HEK293 (cell line): ENCODE data around the gene HM13.
A peak's percentile ranks its signal among the peaks of the same experiment; 100 is the strongest.

Source experiments
- GLIS1 ChIP-seq: fragments of 450-650 bp; formaldehyde crosslinking; IDR thresholded peaks from 2 replicates; pipeline ENCODE4 v1.5.1; 2016; ENCODE audit warnings: missing biosample characterization, missing genetic modification characterization
- KLF10 ChIP-seq: fragments of 450-650 bp; IDR thresholded peaks from 2 replicates; pipeline ENCODE4 v1.5.1; 2018; ENCODE audit warnings: missing biosample characterization, mild to moderate bottlenecking, missing genetic modification characterization
- KLF7 ChIP-seq: fragments of 450-650 bp; formaldehyde crosslinking; IDR thresholded peaks from 2 replicates; pipeline ENCODE4 v1.5.1; 2016; ENCODE audit warnings: missing biosample characterization, missing genetic modification characterization, borderline replicate concordance
- MZF1 ChIP-seq: fragments of 450-650 bp; formaldehyde crosslinking; IDR thresholded peaks from 2 replicates; pipeline ENCODE4 v1.5.1; 2017; ENCODE audit warnings: missing biosample characterization, missing genetic modification characterization, borderline replicate concordance
- OSR2 ChIP-seq: fragments of 450-650 bp; formaldehyde crosslinking; IDR thresholded peaks from 2 replicates; pipeline ENCODE4 v1.5.1; 2016; ENCODE audit warnings: missing biosample characterization, missing genetic modification characterization
- OVOL3 ChIP-seq: fragments of 450-650 bp; formaldehyde crosslinking; IDR thresholded peaks from 2 replicates; pipeline ENCODE4 v1.5.1; 2016; ENCODE audit warnings: missing biosample characterization, missing genetic modification characterization
- RBAK ChIP-seq: fragments of 450-650 bp; formaldehyde crosslinking; IDR thresholded peaks from 2 replicates; pipeline ENCODE4 v1.5.1; 2016; ENCODE audit warnings: missing biosample characterization, missing genetic modification characterization
- SALL2 ChIP-seq: fragments of 450-650 bp; formaldehyde crosslinking; IDR thresholded peaks from 2 replicates; pipeline ENCODE4 v1.5.0; 2017; ENCODE audit warnings: missing biosample characterization, mild to moderate bottlenecking, missing genetic modification characterization, borderline replicate concordance
- ZBTB17 ChIP-seq: fragments of 450-650 bp; formaldehyde crosslinking; IDR thresholded peaks from 2 replicates; pipeline ENCODE4 v1.5.1; 2016; ENCODE audit warnings: missing biosample characterization, missing genetic modification characterization
- ZIC2 ChIP-seq: fragments of 450-650 bp; formaldehyde crosslinking; IDR thresholded peaks from 2 replicates; pipeline ENCODE4 v1.5.1; 2016; ENCODE audit warnings: missing biosample characterization, missing genetic modification characterization
- ZNF148 ChIP-seq: fragments of 450-650 bp; formaldehyde crosslinking; IDR thresholded peaks from 2 replicates; pipeline ENCODE4 v1.5.0; 2017; ENCODE audit warnings: missing biosample characterization, missing genetic modification characterization, borderline replicate concordance
- ZNF341 ChIP-seq: fragments of 450-650 bp; formaldehyde crosslinking; IDR thresholded peaks from 2 replicates; pipeline ENCODE4; 2016; ENCODE audit warnings: low read depth, missing biosample characterization, missing genetic modification characterization
- ZNF514 ChIP-seq: fragments of 450-650 bp; formaldehyde crosslinking; IDR thresholded peaks from 2 replicates; pipeline ENCODE4 v1.5.1; 2016; ENCODE audit warnings: missing biosample characterization, missing genetic modification characterization
- ZNF530 ChIP-seq: fragments of 450-650 bp; formaldehyde crosslinking; IDR thresholded peaks from 2 replicates; pipeline ENCODE4 v1.5.1; 2016; ENCODE audit warnings: low read depth, missing biosample characterization, missing genetic modification characterization
- ZNF544 ChIP-seq: fragments of 450-650 bp; formaldehyde crosslinking; IDR thresholded peaks from 2 replicates; pipeline ENCODE4 v1.5.0; 2017; ENCODE audit warnings: missing biosample characterization, missing genetic modification characterization
- ZNF600 ChIP-seq: fragments of 450-650 bp; formaldehyde crosslinking; IDR thresholded peaks from 2 replicates; pipeline ENCODE4 v1.5.1; 2016; ENCODE audit warnings: missing biosample characterization, missing genetic modification characterization
- ZNF610 ChIP-seq: fragments of 450-650 bp; formaldehyde crosslinking; IDR thresholded peaks from 2 replicates; pipeline ENCODE4 v1.5.1; 2016; ENCODE audit warnings: missing biosample characterization, missing genetic modification characterization, borderline replicate concordance
- ZNF623 ChIP-seq: fragments of 450-650 bp; formaldehyde crosslinking; IDR thresholded peaks from 2 replicates; pipeline ENCODE4 v1.5.1; 2016; ENCODE audit warnings: missing biosample characterization, missing genetic modification characterization
- ZNF830 ChIP-seq: fragments of 450-650 bp; IDR thresholded peaks from 2 replicates; pipeline ENCODE4 v1.5.0; 2018; ENCODE audit warnings: missing biosample characterization, missing genetic modification characterization, low read depth, mild to moderate bottlenecking, moderate library complexity
- ZSCAN23 ChIP-seq: fragments of 450-650 bp; formaldehyde crosslinking; IDR thresholded peaks from 2 replicates; pipeline ENCODE4 v1.5.1; 2016; ENCODE audit warnings: missing biosample characterization, missing genetic modification characterization
- ZXDB ChIP-seq: fragments of 450-650 bp; formaldehyde crosslinking; IDR thresholded peaks from 2 replicates; pipeline ENCODE4 v1.5.1; 2016; ENCODE audit warnings: missing biosample characterization, missing genetic modification characterization
- TF ChIP-seq, protein P1 (sequence below): fragments of 450-650 bp; formaldehyde crosslinking; IDR thresholded peaks from 2 replicates; pipeline ENCODE4 v1.5.1; 2016; ENCODE audit warnings: missing biosample characterization, missing genetic modification characterization
- TF ChIP-seq, protein P2 (sequence below): fragments of 450-650 bp; formaldehyde crosslinking; IDR thresholded peaks from 2 replicates; pipeline ENCODE4 v1.5.1; 2017; ENCODE audit warnings: missing biosample characterization, missing genetic modification characterization
- TF ChIP-seq, protein P3 (sequence below): fragments of 450-650 bp; formaldehyde crosslinking; IDR thresholded peaks from 2 replicates; pipeline ENCODE4 v1.5.1; 2016; ENCODE audit warnings: missing biosample characterization, missing genetic modification characterization
- TF ChIP-seq, protein P4 (sequence below): fragments of 450-650 bp; IDR thresholded peaks from 2 replicates; pipeline ENCODE4 v1.5.1; 2018; ENCODE audit warnings: missing biosample characterization, mild to moderate bottlenecking, missing genetic modification characterization

The HM13 gene

DNA sequence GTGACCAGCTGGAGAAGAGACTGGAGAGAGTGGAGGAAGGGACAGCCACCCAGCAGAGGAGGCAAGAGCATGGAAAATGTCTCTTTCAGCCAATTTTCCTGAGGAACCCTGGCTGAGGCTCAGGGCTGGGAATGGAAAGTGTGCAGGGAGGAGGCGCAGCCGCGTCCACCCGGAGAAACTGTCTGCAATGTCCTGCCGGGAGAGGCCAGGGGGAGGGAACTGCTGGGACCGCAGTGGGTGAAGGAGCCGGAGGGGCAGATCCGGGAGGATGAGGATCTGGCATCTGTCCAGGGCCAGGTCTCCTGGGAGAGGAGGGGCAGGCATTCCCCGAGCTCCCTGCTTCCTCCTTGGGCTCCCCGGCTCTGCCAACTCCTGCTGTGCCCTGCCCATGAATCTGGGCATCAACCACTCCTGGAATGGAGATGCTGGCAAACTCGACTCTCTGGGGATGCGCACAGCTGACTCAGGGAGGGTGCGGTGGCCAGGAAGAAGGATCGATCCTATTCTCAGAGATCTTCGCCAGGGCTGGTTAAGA lies 17.4 kb upstream of the HM13 start (continued):
- TF ChIP-seq ZNF610 (tag by site-specific recombination) (no peak), ZSCAN23 (no peak), ZBTB17 (peak; percentile 100), SALL2 (no peak), KLF10 (no peak), RBAK (tag by site-specific recombination) (no peak), OVOL3 (tag by site-specific recombination) (no peak), ZNF148 (tag by site-specific recombination) (no peak), KLF7 (tag by site-specific recombination) (no peak), ZNF341 (tag by site-specific recombination) (peak; percentile 73), GLIS1 (tag by site-specific recombination) (peak; percentile 17; the same call in 1 of the 2 replicates), ZNF600 (tag by site-specific recombination) (no peak), ZXDB (no peak), ZNF514 (tag by site-specific recombination) (no peak), MZF1 (tag by site-specific recombination) (no peak), ZNF544 (tag by site-specific recombination) (no peak), ZNF530 (tag by site-specific recombination) (no peak), ZIC2 (tag by site-specific recombination) (peak; percentile 83), OSR2 (tag by site-specific recombination) (no peak), ZNF830 (tag by site-specific recombination) (no peak), ZNF623 (tag by site-specific recombination) (no peak)
- TF ChIP-seq, protein P1, sequence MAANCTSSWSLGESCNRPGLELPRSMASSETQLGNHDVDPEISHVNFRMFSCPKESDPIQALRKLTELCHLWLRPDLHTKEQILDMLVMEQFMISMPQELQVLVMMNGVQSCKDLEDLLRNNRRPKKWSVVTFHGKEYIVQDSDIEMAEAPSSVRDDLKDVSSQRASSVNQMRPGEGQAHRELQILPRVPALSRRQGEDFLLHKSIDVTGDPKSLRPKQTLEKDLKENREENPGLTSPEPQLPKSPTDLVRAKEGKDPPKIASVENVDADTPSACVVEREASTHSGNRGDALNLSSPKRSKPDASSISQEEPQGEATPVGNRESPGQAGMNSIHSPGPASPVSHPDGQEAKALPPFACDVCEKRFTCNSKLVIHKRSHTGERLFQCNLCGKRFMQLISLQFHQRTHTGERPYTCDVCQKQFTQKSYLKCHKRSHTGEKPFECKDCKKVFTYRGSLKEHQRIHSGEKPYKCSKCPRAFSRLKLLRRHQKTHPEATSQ (tag by site-specific recombination), result no peak
- TF ChIP-seq, protein P2, sequence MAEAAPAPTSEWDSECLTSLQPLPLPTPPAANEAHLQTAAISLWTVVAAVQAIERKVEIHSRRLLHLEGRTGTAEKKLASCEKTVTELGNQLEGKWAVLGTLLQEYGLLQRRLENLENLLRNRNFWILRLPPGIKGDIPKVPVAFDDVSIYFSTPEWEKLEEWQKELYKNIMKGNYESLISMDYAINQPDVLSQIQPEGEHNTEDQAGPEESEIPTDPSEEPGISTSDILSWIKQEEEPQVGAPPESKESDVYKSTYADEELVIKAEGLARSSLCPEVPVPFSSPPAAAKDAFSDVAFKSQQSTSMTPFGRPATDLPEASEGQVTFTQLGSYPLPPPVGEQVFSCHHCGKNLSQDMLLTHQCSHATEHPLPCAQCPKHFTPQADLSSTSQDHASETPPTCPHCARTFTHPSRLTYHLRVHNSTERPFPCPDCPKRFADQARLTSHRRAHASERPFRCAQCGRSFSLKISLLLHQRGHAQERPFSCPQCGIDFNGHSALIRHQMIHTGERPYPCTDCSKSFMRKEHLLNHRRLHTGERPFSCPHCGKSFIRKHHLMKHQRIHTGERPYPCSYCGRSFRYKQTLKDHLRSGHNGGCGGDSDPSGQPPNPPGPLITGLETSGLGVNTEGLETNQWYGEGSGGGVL (tag by site-specific recombination), result peak; percentile 76
- TF ChIP-seq, protein P3, sequence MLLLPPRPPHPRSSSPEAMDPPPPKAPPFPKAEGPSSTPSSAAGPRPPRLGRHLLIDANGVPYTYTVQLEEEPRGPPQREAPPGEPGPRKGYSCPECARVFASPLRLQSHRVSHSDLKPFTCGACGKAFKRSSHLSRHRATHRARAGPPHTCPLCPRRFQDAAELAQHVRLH (tag by site-specific recombination), result no peak
- TF ChIP-seq, protein P4, sequence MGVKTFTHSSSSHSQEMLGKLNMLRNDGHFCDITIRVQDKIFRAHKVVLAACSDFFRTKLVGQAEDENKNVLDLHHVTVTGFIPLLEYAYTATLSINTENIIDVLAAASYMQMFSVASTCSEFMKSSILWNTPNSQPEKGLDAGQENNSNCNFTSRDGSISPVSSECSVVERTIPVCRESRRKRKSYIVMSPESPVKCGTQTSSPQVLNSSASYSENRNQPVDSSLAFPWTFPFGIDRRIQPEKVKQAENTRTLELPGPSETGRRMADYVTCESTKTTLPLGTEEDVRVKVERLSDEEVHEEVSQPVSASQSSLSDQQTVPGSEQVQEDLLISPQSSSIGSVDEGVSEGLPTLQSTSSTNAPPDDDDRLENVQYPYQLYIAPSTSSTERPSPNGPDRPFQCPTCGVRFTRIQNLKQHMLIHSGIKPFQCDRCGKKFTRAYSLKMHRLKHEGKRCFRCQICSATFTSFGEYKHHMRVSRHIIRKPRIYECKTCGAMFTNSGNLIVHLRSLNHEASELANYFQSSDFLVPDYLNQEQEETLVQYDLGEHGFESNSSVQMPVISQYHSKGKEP (tag by site-specific recombination), result no peak
